Measurements from ENCODE around the gene HRNR.
A peak's percentile ranks its signal among the peaks of the same experiment; 100 is the strongest.
"Not testable (repeated sequence)": the region's sequence is repeated elsewhere in the genome, so short reads cannot be mapped to it uniquely, and the experiment has no call there.

The HRNR gene

DNA sequence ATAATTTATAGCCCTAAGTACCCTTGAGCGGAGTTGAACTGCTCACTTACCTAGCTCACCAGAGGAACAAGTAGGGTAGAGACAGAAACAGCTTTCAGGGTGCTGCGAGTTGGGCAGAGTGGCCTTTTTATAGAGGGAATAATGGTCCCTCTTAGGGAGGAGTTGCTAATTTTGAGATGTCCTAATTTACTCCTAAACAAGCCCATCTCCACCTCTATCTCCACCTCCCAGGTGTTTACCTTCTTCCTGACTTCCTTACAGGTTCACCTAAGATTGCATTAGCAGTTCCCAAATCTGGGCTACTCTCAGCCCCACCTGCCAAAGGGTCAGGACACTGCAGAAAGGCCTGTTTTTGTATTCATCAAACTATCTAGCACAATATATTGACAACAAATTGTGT lies at the start of gene HRNR:
TSS of gene HRNR (minus strand) at position 101 of the 400 bp plus-strand sequence. CDS start 940 bp downstream, outside the sequence.
- no peak for DNase-seq

- not testable (repeated sequence) for DNase-seq
Measured at GRCh38 chr1:152256394-152256793, 32.4 kb upstream of the HRNR start.

- DNase-seq: no peak
Measured at GRCh38 chr1:152252157-152252556, 28.2 kb upstream of the HRNR start.

DNA sequence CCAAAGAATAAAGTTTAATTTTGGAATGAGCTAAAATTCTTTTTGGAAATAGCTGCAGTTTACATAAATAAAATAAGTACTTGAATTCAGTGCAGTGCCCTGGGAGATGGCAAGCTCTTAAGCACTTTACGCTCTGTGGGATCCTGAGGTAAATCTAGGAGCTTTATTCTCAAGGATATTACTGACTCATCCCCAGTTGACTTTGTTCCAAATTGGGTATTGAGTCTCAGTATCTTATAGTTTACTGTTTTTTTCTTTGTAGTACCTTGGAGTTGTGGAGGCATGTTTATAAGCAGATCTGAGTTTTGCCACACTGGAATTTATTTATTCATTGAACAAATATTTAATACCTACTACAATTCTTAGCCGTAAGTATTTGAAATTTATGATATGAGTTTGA lies 27.4 kb upstream of the HRNR start:
- no peak for DNase-seq

DNA sequence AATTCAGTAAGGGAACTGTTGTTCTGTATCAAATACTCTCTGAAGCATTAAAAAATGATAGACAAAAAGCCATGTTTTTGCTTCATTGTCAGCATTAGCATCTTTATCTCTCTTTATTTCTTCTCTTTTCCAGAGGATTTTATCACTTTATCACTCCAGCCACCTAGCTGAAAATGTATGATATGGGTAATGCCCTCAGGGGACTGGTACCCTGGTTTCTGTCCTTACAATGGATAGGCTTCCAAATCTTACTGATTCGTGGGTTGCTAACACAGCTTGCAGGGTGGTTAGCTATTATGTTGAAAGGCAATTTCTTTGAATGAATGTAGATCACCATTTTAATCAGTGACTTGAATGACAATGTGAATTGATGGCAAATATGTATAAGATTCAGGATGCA lies 23.3 kb upstream of the HRNR start:
- DNase-seq: no peak

- DNase-seq: no peak
Measured at GRCh38 chr1:152244576-152245273, 20.7 kb upstream of the HRNR start.

DNA sequence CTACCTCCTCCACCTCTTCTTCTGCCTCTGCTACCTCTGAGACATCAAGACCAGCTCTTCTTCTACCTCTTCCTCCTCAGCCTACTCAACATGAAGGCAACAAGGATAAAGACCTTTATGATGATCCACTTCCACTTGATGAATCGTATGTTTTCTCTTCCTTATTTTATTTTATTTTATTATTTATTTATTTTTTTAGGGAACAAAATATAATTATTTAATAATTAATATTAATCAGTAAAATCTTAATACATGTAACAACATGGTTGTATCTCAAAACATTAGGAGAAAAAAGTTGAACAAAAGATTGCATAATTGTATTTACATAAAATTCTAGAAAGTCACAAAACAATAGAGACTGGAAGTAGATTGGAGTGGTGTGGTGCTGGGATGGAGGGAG lies 13.1 kb upstream of the HRNR start:
- no peak for DNase-seq

- DNase-seq: no peak
Measured at GRCh38 chr1:152228831-152229230, 4.8 kb upstream of the HRNR start.

- no peak for DNase-seq
Measured at GRCh38 chr1:152227310-152227928, 3.4 kb upstream of the HRNR start.

DNA sequence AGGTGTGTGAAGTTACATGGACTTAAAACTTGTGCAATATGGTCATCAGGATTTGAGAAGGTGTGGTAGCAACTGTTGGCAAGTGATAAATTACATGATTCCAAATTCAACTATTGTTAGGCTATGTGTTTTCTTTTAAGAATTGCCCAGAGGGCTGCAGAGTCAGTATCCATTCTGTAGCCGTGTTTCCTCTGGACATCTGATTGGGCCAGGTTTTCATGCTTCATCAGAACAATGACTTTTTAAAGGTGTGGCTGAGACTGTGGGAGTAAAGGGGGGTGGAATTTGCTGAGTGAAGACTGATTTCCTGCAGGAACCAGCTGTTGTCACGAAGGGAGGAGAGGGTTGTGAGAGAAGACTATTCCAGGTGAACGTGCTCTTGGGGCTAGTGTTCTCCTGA lies 1.7 kb upstream of the HRNR start:
- no peak for DNase-seq

- DNase-seq: no peak
Measured at GRCh38 chr1:152220166-152221163, 3.5 kb downstream of the HRNR start.

GRCh38 chr1:152219438-152219837 lies 4.6 kb downstream of the HRNR start:
- not testable (repeated sequence) for DNase-seq

GRCh38 chr1:152218762-152219436 lies 5.1 kb downstream of the HRNR start:
- no peak for DNase-seq

GRCh38 chr1:152215604-152216003 lies 8.4 kb downstream of the HRNR start:
- not testable (repeated sequence) for DNase-seq

- not testable (repeated sequence) for DNase-seq
Measured at GRCh38 chr1:152214911-152215310, 9.1 kb downstream of the HRNR start.

DNA sequence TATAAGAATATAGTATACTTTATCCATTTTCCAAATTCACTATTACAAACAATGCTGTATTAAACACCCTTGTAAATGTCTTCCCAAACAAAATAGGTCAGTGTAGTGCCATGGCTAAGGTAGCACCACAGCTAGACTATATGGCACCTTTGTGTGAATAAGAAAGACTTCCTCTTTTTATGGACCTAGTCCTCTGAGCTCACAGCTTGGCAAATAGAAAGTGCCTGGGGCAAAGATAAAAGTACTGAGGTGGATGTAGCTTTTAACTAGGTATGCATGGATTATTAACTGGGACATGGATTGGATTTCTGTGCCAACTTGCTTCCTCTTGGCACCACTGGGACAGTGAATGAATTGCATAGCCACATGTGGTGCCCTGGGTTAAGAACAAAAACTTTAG lies 25.0 kb downstream of the HRNR start:
- DNase-seq: no peak

DNA sequence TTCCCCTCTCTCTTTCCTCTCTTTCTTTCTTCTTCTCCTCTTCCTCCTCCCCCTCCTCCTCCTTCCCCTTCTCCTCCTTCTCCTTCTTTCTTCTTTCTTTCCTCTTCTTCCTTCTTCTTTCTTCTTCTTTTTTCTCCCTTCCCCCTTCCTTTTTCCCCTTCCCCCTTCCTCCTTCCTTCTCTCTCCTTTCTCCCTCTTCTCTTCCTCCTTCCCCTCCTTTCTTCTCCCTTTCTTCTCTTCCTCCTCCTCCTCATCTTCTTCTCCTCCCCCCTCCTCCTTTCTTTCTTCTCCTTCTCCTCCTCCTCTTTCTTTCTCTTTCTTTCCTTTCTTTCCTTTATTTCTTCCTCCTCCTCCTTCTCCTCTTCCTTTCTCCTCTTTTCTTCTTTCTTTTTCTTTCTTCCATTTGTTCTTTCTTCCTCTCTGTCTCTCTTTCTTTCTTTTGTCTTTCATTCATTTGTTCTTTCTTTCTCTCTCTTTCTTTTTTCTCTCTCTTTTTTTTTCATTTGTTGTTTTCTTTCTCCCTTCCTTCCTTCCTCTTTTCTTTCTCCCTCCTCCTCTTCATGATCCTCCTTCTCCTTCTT lies 26.5 kb downstream of the HRNR start:
- no peak for DNase-seq

DNA sequence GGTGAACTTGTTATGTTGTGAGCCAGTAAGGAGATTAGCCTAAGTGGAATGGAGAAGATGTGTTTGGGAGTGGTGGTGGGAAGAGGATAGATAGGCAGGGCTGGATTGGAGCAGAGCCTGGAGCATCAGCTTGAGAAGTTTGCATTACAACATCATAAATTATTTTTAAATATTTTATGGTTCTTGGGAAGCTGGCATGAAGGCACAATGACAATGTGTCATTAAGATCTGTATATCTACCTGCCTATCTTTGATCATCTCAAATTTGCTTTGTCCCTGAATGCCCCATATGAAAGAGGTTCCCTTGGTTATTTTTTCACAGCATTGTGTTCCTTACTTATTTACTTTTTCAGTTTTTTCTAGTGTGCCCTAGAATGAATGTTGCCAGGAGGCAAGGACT lies 32.3 kb downstream of the HRNR start:
- no peak for DNase-seq

DNA sequence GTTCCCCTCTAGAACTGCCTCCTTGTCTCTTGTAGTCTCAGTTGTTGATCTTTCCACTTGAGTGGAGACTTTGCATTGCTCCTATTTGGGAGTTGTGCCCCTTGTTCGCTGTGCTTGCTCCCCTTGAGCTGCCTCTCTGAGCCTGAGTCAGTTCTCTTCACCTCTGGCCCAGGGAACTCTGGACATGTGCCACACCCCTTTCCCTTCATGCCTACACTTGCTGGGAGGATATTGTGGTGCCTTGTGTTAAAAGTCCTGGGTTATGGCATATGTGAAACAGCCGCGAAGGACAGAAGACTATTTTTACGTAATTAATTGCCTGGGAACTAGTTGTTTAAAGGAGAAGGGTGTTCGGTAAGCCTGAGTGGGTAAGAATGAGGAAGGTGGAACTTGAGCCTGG lies 32.7 kb downstream of the HRNR start:
- no peak for DNase-seq

GRCh38 chr1:152190589-152190988 lies 33.4 kb downstream of the HRNR start:
- DNase-seq: no peak

- DNase-seq: peak; percentile 44
Measured at GRCh38 chr1:152189657-152190442, 34.1 kb downstream of the HRNR start.
